Uterus (tissue), 4 donors: ENCODE results near the gene TUBAL3. TPM values are rescaled to one million over a fixed set of nuclear protein-coding genes. Genes with fewer than 3 reads are reported as not detected.

Experiments
- DNase-seq, 2 donors: peaks; one replicate each; pipeline ENCODE4 v3.0.0-alpha.2; 2019 to 2020
- H3K27ac ChIP-seq, 2 donors: fragments of 200-600 bp; sonication (generic); 1 replicate in 1 of 2; 2 replicates in 1 of 2; pipeline ENCODE4 v1.5.1; 2016 to 2018
- H3K27me3 ChIP-seq, 2 donors: fragments of 200-600 bp; sonication (generic); one replicate each; pipeline ENCODE4 v1.5.1; 2018 to 2019; ENCODE audit warnings: control low read depth in 1 of 2
- H3K36me3 ChIP-seq, 2 donors: fragments of 200-600 bp; sonication (generic); one replicate each; pipeline ENCODE4 v1.5.1; 2019; ENCODE audit warnings: control low read depth in 1 of 2
- H3K4me1 ChIP-seq, 2 donors: fragments of 200-600 bp; sonication (generic); one replicate each; pipeline ENCODE4 v1.5.1; 2018 to 2019; ENCODE audit warnings: control low read depth in 1 of 2
- H3K4me3 ChIP-seq, 2 donors: fragments of 200-600 bp; sonication (generic); 1 replicate in 1 of 2; 2 replicates in 1 of 2; pipeline ENCODE4 v1.5.1; 2018 to 2019; ENCODE audit warnings: mild to moderate bottlenecking in 1 of 2
- H3K9me3 ChIP-seq, 2 donors: fragments of 200-600 bp; sonication (generic); one replicate each; pipeline ENCODE4 v1.5.1; 2019; ENCODE audit warnings: control low read depth in 1 of 2
- CTCF ChIP-seq, 4 experiments: fragments of 200-600 bp in 2 of 4; fragments of 450-650 bp in 2 of 4; sonication (generic) in 2 of 4; IDR thresholded peaks; one replicate each; pipeline ENCODE4 v1.5.1; 2016 to 2019; ENCODE audit warnings: antibody characterized with exemption in 4 of 4, mild to moderate bottlenecking in 2 of 4, moderate library complexity in 1 of 4
- POLR2A ChIP-seq, 2 donors: fragments of 450-650 bp; IDR thresholded peaks; one replicate each; pipeline ENCODE4 v1.6.1; 2016; ENCODE audit warnings: antibody characterized with exemption in 2 of 2, mild to moderate bottlenecking in 1 of 2, moderate library complexity in 1 of 2
- intact Hi-C: fragments of 100-400 bp; cut with DNase I; formaldehyde crosslinking; loops from one replicate; pipeline ENCODE4 v1.15.1; 2023; ENCODE audit warnings: low total_unique reads
- total RNA-seq, 4 donors: library from RNA; depleted of rRNA in 3 of 4; stranded (reverse); fragments of >200 nt in 3 of 4; gene quantifications; one replicate each; pipeline versions ENCODE4 v1.1.0 to v1.2.4, GENCODE V29; 2014 to 2023
- donor health status: DM: yes; HTN: yes; CAD: no.

TUBAL3 gene
- total RNA-seq, 4 donors from 2014 or later = not detected

- H3K4me1 ChIP-seq = no peaks in the 10 kb centered on the region
- DNase-seq = no peak
- no peaks in the 10 kb centered on the region for H3K36me3 ChIP-seq
- no peak for TF ChIP-seq POLR2A (IDR thresholded peaks at IDR 0.05)
- no peak for TF ChIP-seq CTCF (IDR thresholded peaks at IDR 0.05)
- intact Hi-C loops = no loop called here
- no peak overlapping the region for H3K4me3 ChIP-seq
- no peak overlapping the region for H3K27ac ChIP-seq
- no peaks in the 10 kb centered on the region for H3K9me3 ChIP-seq
- H3K27me3 ChIP-seq = no peaks in the 10 kb centered on the region
These were observed 61.1 kb downstream of the TUBAL3 start for GRCh38 chr10:5343561-5343960.

Other genes with a start within 250 kb of the TUBAL3 start
- gene AKR1C8, start 219.7 kb downstream of the TUBAL3 start, total RNA-seq = not detected
- gene AKR1C4, start 208.0 kb downstream of the TUBAL3 start, total RNA-seq = not detected
- gene UCN3, start 39.9 kb downstream of the TUBAL3 start, total RNA-seq = not detected
- gene NET1, start 7.7 kb upstream of the TUBAL3 start, total RNA-seq = 100 to 1,000 TPM in 2 of 4 donors, 10 to 100 TPM in 2; 21.0 to 126 (median 87.0) TPM
- gene CALML5, start 94.7 kb upstream of the TUBAL3 start, total RNA-seq = not detected
- gene CALML3, start 120.1 kb upstream of the TUBAL3 start, total RNA-seq = not detected